Neural progenitor cell (in vitro differentiated cells): ENCODE measurements around the gene ARHGEF6. TPM values are rescaled to one million over a fixed set of nuclear protein-coding genes. Genes with fewer than 3 reads are reported as not detected.
"Not testable (repeated sequence)": the region's sequence is repeated elsewhere in the genome, so short reads cannot be mapped to it uniquely, and the experiment has no call there.

Experiments used
- DNase-seq: peaks from one replicate; pipeline ENCODE4 v3.0.0-alpha.2; 2016; ENCODE audit warnings: low spot score
- H2AFZ ChIP-seq: fragments of 200-600 bp; sonication (generic); replicated peaks from 2 replicates; pipeline ENCODE4 v1.6.1; 2016; ENCODE audit warnings: antibody characterized with exemption
- H3F3A ChIP-seq: fragments of 200-600 bp; sonication (generic); 2 replicates; pipeline ENCODE4 v1.6.1; 2016; ENCODE audit warnings: antibody characterized with exemption, low read depth
- H3K27ac ChIP-seq: fragments of 200-600 bp; sonication (generic); 2 replicates; pipeline ENCODE4 v1.5.1; 2016; ENCODE audit warnings: mild to moderate bottlenecking
- H3K27me3 ChIP-seq: fragments of 200-600 bp; sonication (generic); 2 replicates; pipeline ENCODE4 v1.6.1; 2016; ENCODE audit warnings: mild to moderate bottlenecking, moderate library complexity
- H3K36me3 ChIP-seq: fragments of 200-600 bp; sonication (generic); 2 replicates; pipeline ENCODE4 v1.5.1; 2016
- H3K4me1 ChIP-seq: fragments of 200-600 bp; sonication (generic); 2 replicates; pipeline ENCODE4 v1.6.1; 2016; ENCODE audit warnings: mixed run types
- H3K4me2 ChIP-seq: fragments of 200-600 bp; sonication (generic); 2 replicates; pipeline ENCODE4 v1.6.1; 2016
- H3K4me3 ChIP-seq: fragments of 200-600 bp; sonication (generic); 2 replicates; pipeline ENCODE4 v1.5.1; 2016
- H3K79me2 ChIP-seq: fragments of 200-600 bp; sonication (generic); 2 replicates; pipeline ENCODE4 v1.6.1; 2016; ENCODE audit warnings: low read depth
- H3K9ac ChIP-seq: fragments of 200-600 bp; sonication (generic); 2 replicates; pipeline ENCODE4 v1.6.1; 2016
- H3K9me3 ChIP-seq: fragments of 200-600 bp; sonication (generic); 2 replicates; pipeline ENCODE4 v1.5.1; 2016; ENCODE audit warnings: low read depth
- H4K20me1 ChIP-seq: fragments of 200-600 bp; sonication (generic); 2 replicates; pipeline ENCODE4 v1.6.1; 2016; ENCODE audit warnings: low read depth
- H3K27ac Mint-ChIP-seq: 3 replicates; pipeline ENCODE4 v1.8.0; 2021; ENCODE audit warnings: mixed read lengths
- H3K27me3 Mint-ChIP-seq: 2 replicates; pipeline ENCODE4 v1.8.0; 2022; ENCODE audit warnings: low read depth, mild to moderate bottlenecking, inconsistent platforms, moderate library complexity, mixed read lengths; ENCODE audit not compliant: insufficient read depth
- H3K36me3 Mint-ChIP-seq: 3 replicates; pipeline ENCODE4 v1.8.0; 2021; ENCODE audit warnings: mixed read lengths
- H3K4me1 Mint-ChIP-seq: 3 replicates; pipeline ENCODE4 v1.8.0; 2021; ENCODE audit warnings: mixed read lengths
- H3K4me3 Mint-ChIP-seq: 3 replicates; pipeline ENCODE4 v1.8.0; 2021; ENCODE audit warnings: mild to moderate bottlenecking, moderate library complexity, mixed read lengths
- H3K9me3 Mint-ChIP-seq: 3 replicates; pipeline ENCODE4 v1.8.0; 2020; ENCODE audit warnings: mixed read lengths
- EZH2 ChIP-seq: fragments of 200-600 bp; sonication (generic); IDR thresholded peaks from 2 replicates; pipeline ENCODE4 v1.6.1; 2017; ENCODE audit warnings: antibody characterized with exemption, mild to moderate bottlenecking, moderate library complexity
- EZH2phosphoT487 ChIP-seq: fragments of 200-600 bp; sonication (generic); IDR thresholded peaks from 2 replicates; pipeline ENCODE4 v1.6.1; 2017; ENCODE audit warnings: antibody characterized with exemption
- total RNA-seq: library from RNA; depleted of rRNA; stranded (reverse); fragments of >200 nt; gene quantifications from 2 replicates; pipeline ENCODE4 v1.2.3, GENCODE V29; 2015; ENCODE audit warnings: low replicate concordance
- TF ChIP-seq, protein P1 (sequence below): fragments of 200-600 bp; sonication (generic); IDR thresholded peaks from 2 replicates; pipeline ENCODE4 v1.5.1; 2017; ENCODE audit warnings: antibody characterized with exemption, mild to moderate bottlenecking

Gene ARHGEF6
- total RNA-seq, 1 donor from 2014 or later: 3.2 TPM

DNA sequence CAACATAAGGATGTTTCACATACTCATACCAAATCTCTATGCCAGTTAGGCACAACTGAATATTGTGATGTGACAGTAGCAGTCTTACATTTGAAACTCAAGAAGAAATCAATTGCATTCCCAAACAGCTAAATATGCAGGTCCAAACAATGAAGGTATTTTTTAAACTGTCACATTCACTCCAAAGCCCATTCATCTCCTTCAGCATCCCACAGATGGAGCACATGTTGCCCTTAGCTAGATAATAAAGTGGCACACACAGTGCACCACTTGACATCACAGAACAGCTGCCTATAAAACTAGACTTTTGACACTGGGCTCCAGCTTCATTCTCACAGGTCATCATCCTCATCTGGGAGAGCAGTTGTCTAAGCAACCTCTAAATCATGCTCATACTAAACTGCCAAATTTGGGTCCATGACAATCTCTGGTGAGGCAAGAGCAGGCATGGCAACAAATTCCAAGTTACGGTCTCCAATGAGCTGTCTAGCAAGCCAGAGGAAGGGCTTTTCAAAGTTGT, 26.2 kb upstream of the ARHGEF6 start:
- Histone ChIP-seq H3K27me3 (no peaks in the 10 kb centered on the region), H4K20me1 (no peaks in the 10 kb centered on the region), H3K9me3 (peaks cover 5% of the 10 kb centered on the region), H3K36me3 (no peaks in the 10 kb centered on the region), H3F3A (no peaks in the 10 kb centered on the region), H3K79me2 (no peaks in the 10 kb centered on the region), H3K27ac (no peak overlapping the region), H3K4me2 (no peak overlapping the region), H3K4me1 (no peaks in the 10 kb centered on the region), H2AFZ (no peak overlapping the region), H3K4me3 (no peak overlapping the region), H3K9ac (no peak overlapping the region)
- TF ChIP-seq, protein P1, sequence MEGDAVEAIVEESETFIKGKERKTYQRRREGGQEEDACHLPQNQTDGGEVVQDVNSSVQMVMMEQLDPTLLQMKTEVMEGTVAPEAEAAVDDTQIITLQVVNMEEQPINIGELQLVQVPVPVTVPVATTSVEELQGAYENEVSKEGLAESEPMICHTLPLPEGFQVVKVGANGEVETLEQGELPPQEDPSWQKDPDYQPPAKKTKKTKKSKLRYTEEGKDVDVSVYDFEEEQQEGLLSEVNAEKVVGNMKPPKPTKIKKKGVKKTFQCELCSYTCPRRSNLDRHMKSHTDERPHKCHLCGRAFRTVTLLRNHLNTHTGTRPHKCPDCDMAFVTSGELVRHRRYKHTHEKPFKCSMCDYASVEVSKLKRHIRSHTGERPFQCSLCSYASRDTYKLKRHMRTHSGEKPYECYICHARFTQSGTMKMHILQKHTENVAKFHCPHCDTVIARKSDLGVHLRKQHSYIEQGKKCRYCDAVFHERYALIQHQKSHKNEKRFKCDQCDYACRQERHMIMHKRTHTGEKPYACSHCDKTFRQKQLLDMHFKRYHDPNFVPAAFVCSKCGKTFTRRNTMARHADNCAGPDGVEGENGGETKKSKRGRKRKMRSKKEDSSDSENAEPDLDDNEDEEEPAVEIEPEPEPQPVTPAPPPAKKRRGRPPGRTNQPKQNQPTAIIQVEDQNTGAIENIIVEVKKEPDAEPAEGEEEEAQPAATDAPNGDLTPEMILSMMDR: no peak
- TF ChIP-seq EZH2: no peak
- TF ChIP-seq EZH2phosphoT487: no peak
- Mint-ChIP-seq H3K36me3 (no peaks in the 10 kb centered on the region), H3K4me3 (no peak overlapping the region), H3K4me1 (no peaks in the 10 kb centered on the region), H3K9me3 (no peaks in the 10 kb centered on the region), H3K27ac (no peak overlapping the region), H3K27me3 (no peaks in the 10 kb centered on the region)
- no peak for DNase-seq

DNA sequence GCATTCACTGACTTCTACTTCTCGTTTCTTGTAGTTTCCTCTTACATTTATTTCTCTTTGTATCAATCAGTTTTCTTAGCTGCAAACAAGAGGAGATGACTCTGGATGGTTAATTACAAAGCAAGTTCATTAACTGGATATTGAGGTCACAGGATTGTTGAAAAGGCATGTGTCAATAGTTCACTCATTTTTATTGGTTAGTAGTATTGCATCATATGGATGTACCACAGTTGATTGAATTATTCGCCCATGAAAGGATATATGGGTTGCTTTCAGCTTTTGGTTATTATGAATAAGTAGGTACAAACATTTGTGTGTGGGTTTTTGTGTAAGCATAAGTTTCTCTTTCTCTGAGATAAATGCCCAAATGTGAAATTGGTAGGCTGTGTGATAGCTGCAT, 21.8 kb upstream of the ARHGEF6 start:
- Histone ChIP-seq H3K27me3 (no peaks in the 10 kb centered on the region), H3K4me1 (no peaks in the 10 kb centered on the region), H3K9me3 (peaks cover 5% of the 10 kb centered on the region), H3K36me3 (no peaks in the 10 kb centered on the region), H3K9ac (no peak overlapping the region), H3F3A (no peaks in the 10 kb centered on the region), H3K79me2 (no peaks in the 10 kb centered on the region), H2AFZ (no peak overlapping the region), H3K4me3 (no peak overlapping the region), H4K20me1 (no peaks in the 10 kb centered on the region), H3K4me2 (no peak overlapping the region), H3K27ac (no peak overlapping the region)
- TF ChIP-seq EZH2phosphoT487 (no peak), EZH2 (no peak)
- TF ChIP-seq, protein P1: no peak
- H3K27ac Mint-ChIP-seq: no peak overlapping the region
- no peaks in the 10 kb centered on the region for H3K4me1 Mint-ChIP-seq
- no peak overlapping the region for H3K4me3 Mint-ChIP-seq
- no peaks in the 10 kb centered on the region for H3K36me3 Mint-ChIP-seq
- H3K9me3 Mint-ChIP-seq: no peaks in the 10 kb centered on the region
- DNase-seq: no peak
- no peaks in the 10 kb centered on the region for H3K27me3 Mint-ChIP-seq

DNA sequence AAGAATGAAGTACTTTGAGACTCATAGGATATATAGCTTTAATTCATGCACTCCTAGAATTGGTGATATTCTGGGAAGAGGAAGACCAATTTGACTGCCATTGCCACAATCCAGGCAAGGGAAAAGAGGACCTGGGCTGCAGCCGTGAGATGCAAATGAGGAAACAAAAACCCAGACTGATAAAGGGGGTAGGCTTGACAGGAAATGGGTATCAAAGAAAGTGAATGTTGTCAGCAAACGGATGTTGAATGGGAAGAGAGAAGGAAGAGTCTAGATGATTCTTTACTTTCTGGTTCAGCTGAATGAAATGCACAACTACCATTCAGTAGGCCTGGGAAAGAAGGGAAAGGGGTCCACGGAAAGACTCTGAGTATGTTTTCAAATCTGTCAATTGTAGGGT, 17.1 kb upstream of the ARHGEF6 start:
- Histone ChIP-seq H3K9ac (no peak overlapping the region), H3K79me2 (no peaks in the 10 kb centered on the region), H4K20me1 (no peaks in the 10 kb centered on the region), H3K9me3 (no peaks in the 10 kb centered on the region), H3K4me1 (no peaks in the 10 kb centered on the region), H3K4me3 (no peak overlapping the region), H3F3A (no peaks in the 10 kb centered on the region), H2AFZ (no peak overlapping the region), H3K27ac (no peak overlapping the region), H3K27me3 (no peaks in the 10 kb centered on the region), H3K4me2 (no peak overlapping the region), H3K36me3 (no peaks in the 10 kb centered on the region)
- H3K9me3 Mint-ChIP-seq: peaks cover 9% of the 10 kb centered on the region
- H3K36me3 Mint-ChIP-seq: no peaks in the 10 kb centered on the region
- H3K27me3 Mint-ChIP-seq: no peaks in the 10 kb centered on the region
- no peak overlapping the region for H3K27ac Mint-ChIP-seq
- H3K4me3 Mint-ChIP-seq: no peak overlapping the region
- no peaks in the 10 kb centered on the region for H3K4me1 Mint-ChIP-seq
- DNase-seq: no peak
- TF ChIP-seq EZH2 (no peak), EZH2phosphoT487 (no peak)
- TF ChIP-seq, protein P1: no peak

DNA sequence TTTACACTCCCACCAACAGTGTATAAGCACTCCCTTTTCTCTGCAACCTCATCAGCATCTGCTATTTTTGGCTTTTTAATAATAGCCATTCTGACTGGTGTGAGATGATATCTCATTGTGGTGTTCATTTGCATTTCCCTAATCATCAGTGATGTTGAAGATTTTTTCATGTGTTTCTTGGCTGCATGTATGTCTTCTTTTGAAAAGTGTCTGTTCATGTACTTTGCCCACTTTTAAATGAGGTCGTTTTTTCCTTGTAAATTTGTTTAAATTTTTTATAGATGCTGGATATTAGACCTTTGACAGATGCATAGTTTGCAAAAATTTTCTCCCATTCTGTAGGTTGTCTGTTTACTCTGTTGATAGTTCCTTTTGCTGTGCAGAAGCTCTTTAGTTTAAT, 14.4 kb upstream of the ARHGEF6 start:
- not testable (repeated sequence) for H3K4me1 ChIP-seq, H3K9me3 Mint-ChIP-seq, H3K9ac ChIP-seq, H3F3A ChIP-seq, H3K4me3 ChIP-seq, H3K9me3 ChIP-seq, DNase-seq, H3K79me2 ChIP-seq, H3K27me3 Mint-ChIP-seq, H3K4me3 Mint-ChIP-seq, H2AFZ ChIP-seq, H3K4me1 Mint-ChIP-seq, H3K36me3 ChIP-seq, H3K27ac ChIP-seq, H4K20me1 ChIP-seq, H3K27me3 ChIP-seq, H3K36me3 Mint-ChIP-seq, H3K27ac Mint-ChIP-seq, H3K4me2 ChIP-seq

DNA sequence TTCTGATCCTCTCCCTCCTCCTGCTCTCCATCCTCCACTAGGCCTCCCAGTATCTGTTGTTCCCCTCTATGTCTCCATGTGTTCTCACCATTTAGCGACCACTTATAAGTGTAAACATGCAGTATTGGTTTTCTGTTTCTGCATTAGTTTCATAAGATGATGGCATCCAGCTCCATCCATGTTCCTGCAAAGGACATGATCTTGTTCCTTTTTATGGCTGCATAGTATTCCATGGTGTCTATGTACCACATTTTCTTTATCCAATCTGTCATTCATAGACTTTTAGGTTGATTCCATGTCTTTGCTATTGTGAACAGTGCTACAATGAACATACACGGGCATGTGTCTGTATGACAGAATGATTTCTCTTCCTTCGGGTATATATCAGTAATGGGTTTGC, 13.9 kb upstream of the ARHGEF6 start:
- H3K4me3 ChIP-seq, H3K27ac Mint-ChIP-seq, H4K20me1 ChIP-seq, H3K9me3 ChIP-seq, H3K9ac ChIP-seq, H3K4me1 ChIP-seq, H3K4me1 Mint-ChIP-seq, H3K79me2 ChIP-seq, DNase-seq, H3K27me3 Mint-ChIP-seq, H3K4me2 ChIP-seq, H3F3A ChIP-seq, H3K36me3 ChIP-seq, H3K36me3 Mint-ChIP-seq, H3K4me3 Mint-ChIP-seq, H2AFZ ChIP-seq, H3K9me3 Mint-ChIP-seq, H3K27ac ChIP-seq, H3K27me3 ChIP-seq: not testable (repeated sequence)
